Prostate gland (tissue), 2 donors: ENCODE measurements around the gene ALOX12. TPM values are rescaled to one million over a fixed set of nuclear protein-coding genes. Genes with fewer than 3 reads are reported as not detected.

ENCODE experiments used
- DNase-seq: peaks from one replicate; pipeline ENCODE4 v3.0.0-alpha.2; 2019; ENCODE audit warnings: low spot score
- H3K27ac ChIP-seq, 2 donors: fragments of 200-600 bp; sonication (generic); 2 replicates each; pipeline ENCODE4 v1.5.1; 2017 to 2019
- H3K27me3 ChIP-seq: fragments of 200-600 bp; sonication (generic); replicated peaks from 2 replicates; pipeline ENCODE4 v1.5.1; 2019; ENCODE audit not compliant: insufficient read depth
- H3K36me3 ChIP-seq, 2 donors: fragments of 200-600 bp; sonication (generic); 1 replicate in 1 of 2; 2 replicates in 1 of 2; pipeline versions ENCODE4 v1.5.1 to v1.8.1; 2017 to 2019
- H3K4me1 ChIP-seq: fragments of 200-600 bp; sonication (generic); replicated peaks from 2 replicates; pipeline ENCODE4 v1.5.1; 2019
- H3K4me3 ChIP-seq, 2 donors: fragments of 200-600 bp; sonication (generic); 2 replicates each; pipeline ENCODE4 v1.5.1; 2017 to 2019
- H3K9me3 ChIP-seq: fragments of 200-600 bp; sonication (generic); 2 replicates; pipeline ENCODE4 v1.5.1; 2017
- CTCF ChIP-seq, 4 experiments: fragments of 200-600 bp in 2 of 4; fragments of 450-650 bp in 2 of 4; sonication (generic) in 2 of 4; IDR thresholded peaks; 1 replicate in 3 of 4; 2 replicates in 1 of 4; pipeline ENCODE4 v1.5.1; 2016 to 2019; ENCODE audit warnings: antibody characterized with exemption in 4 of 4, mild to moderate bottlenecking in 2 of 4, moderate library complexity in 2 of 4
- POLR2A ChIP-seq: fragments of 450-650 bp; IDR thresholded peaks from one replicate; pipeline ENCODE4 v1.6.1; 2016; ENCODE audit warnings: antibody characterized with exemption, mild to moderate bottlenecking
- POLR2AphosphoS5 ChIP-seq: sonication (generic); formaldehyde crosslinking; IDR thresholded peaks from one replicate; pipeline ENCODE4 v1.6.1; 2017; ENCODE audit warnings: antibody characterized with exemption
- WGBS: methylation state at CpG from one replicate; pipeline ENCODE4 v1.1.5; 2018; 5-methylcytosine and 5-hydroxymethylcytosine counted together
- intact Hi-C: fragments of 100-400 bp; cut with DNase I; formaldehyde crosslinking; loops from one replicate; pipeline ENCODE4 v1.14.2; 2022
- total RNA-seq, 2 donors: library from RNA; depleted of rRNA; stranded (reverse); fragments of >200 nt; gene quantifications; one replicate each; pipeline ENCODE4 v1.1.0, GENCODE V29; 2016

Gene ALOX12
- total RNA-seq, 2 donors from 2014 or later: 0.27 to 0.62 TPM

- no peak for DNase-seq
- H3K27ac ChIP-seq: no peak overlapping the region
- no peaks in the 10 kb centered on the region for H3K27me3 ChIP-seq
- no peak for TF ChIP-seq CTCF (IDR thresholded peaks at IDR 0.05)
- TF ChIP-seq POLR2AphosphoS5: no peak
- no peak for TF ChIP-seq POLR2A
- no peaks in the 10 kb centered on the region for H3K36me3 ChIP-seq
- intact Hi-C loops: loop anchor here (5.0 kb wide), 1 partner anchor 93 kb away; no protein-coding TSS in a partner anchor
- no peaks in the 10 kb centered on the region for H3K9me3 ChIP-seq
- H3K4me1 ChIP-seq: peaks cover 3% of the 10 kb centered on the region
- no peak overlapping the region for H3K4me3 ChIP-seq
- WGBS: 86% methylated on average over 6 of the region's 7 CpGs
These were observed 9.9 kb downstream of the ALOX12 start for GRCh38 chr17:7005716-7006115.

GRCh38 chr17:7007143-7007542 is 11.3 kb downstream of the ALOX12 start:
- peaks cover 3% of the 10 kb centered on the region for H3K4me1 ChIP-seq
- intact Hi-C loops: loop anchor here (5.0 kb wide), 1 partner anchor 95 kb away; no protein-coding TSS in a partner anchor
- TF ChIP-seq POLR2A: no peak
- no peak for TF ChIP-seq POLR2AphosphoS5
- no peak for TF ChIP-seq CTCF (IDR thresholded peaks at IDR 0.05)
- WGBS: 91% methylated on average over 2 of the region's 2 CpGs
- no peaks in the 10 kb centered on the region for H3K9me3 ChIP-seq
- no peaks in the 10 kb centered on the region for H3K27me3 ChIP-seq
- H3K36me3 ChIP-seq: no peaks in the 10 kb centered on the region
- no peak overlapping the region for H3K27ac ChIP-seq
- H3K4me3 ChIP-seq: no peak overlapping the region
- no peak for DNase-seq

GRCh38 chr17:7010523-7010922 is 14.7 kb downstream of the ALOX12 start:
- 95% methylated on average over 2 of the region's 2 CpGs for WGBS
- no peak for TF ChIP-seq CTCF (IDR thresholded peaks at IDR 0.05)
- no peak for TF ChIP-seq POLR2A
- TF ChIP-seq POLR2AphosphoS5: no peak
- H3K27ac ChIP-seq: no peak overlapping the region
- DNase-seq: no peak
- H3K4me3 ChIP-seq: no peak overlapping the region
- H3K36me3 ChIP-seq: no peaks in the 10 kb centered on the region
- no peaks in the 10 kb centered on the region for H3K27me3 ChIP-seq
- intact Hi-C loops: no loop called here
- no peaks in the 10 kb centered on the region for H3K9me3 ChIP-seq
- peaks cover 17% of the 10 kb centered on the region for H3K4me1 ChIP-seq

- Histone ChIP-seq H3K27ac (no peak overlapping the region), H3K9me3 (no peaks in the 10 kb centered on the region), H3K27me3 (no peaks in the 10 kb centered on the region), H3K4me3 (peak overlapping the region; percentile 94 to 98), H3K4me1 (peaks cover 19% of the 10 kb centered on the region), H3K36me3 (no peaks in the 10 kb centered on the region)
- TF ChIP-seq CTCF (IDR thresholded peaks at IDR 0.05): no peak
- no peak for TF ChIP-seq POLR2AphosphoS5
- no peak for TF ChIP-seq POLR2A
- no peak for DNase-seq
- intact Hi-C loops: no loop called here
- WGBS: 41% methylated on average over 14 of the region's 14 CpGs
These were observed 15.6 kb downstream of the ALOX12 start for GRCh38 chr17:7011415-7011814.

GRCh38 chr17:7011942-7012254 is 16.0 kb downstream of the ALOX12 start:
- intact Hi-C loops: no loop called here
- peak overlapping the region; percentile 96 to 97 for H3K27ac ChIP-seq

More at GRCh38 chr17:7011942-7012254, 16.0 kb downstream of the ALOX12 start:
- H3K4me1 ChIP-seq: peaks cover 19% of the 10 kb centered on the region
- no peaks in the 10 kb centered on the region for H3K9me3 ChIP-seq
- DNase-seq: no peak
- peak overlapping the region; percentile 94 to 98 for H3K4me3 ChIP-seq
- no peaks in the 10 kb centered on the region for H3K27me3 ChIP-seq
- WGBS: 1% methylated on average over 6 of the region's 6 CpGs
- TF ChIP-seq CTCF (IDR thresholded peaks at IDR 0.05) (no peak), POLR2A (peak; percentile 10)
- no peaks in the 10 kb centered on the region for H3K36me3 ChIP-seq
